ENCODE data around the gene DUSP22.

The DUSP22 gene

GRCh38 chr6:358847-359246 is 66.6 kb downstream of the DUSP22 start:
- TF ChIP-seq, protein P1, sequence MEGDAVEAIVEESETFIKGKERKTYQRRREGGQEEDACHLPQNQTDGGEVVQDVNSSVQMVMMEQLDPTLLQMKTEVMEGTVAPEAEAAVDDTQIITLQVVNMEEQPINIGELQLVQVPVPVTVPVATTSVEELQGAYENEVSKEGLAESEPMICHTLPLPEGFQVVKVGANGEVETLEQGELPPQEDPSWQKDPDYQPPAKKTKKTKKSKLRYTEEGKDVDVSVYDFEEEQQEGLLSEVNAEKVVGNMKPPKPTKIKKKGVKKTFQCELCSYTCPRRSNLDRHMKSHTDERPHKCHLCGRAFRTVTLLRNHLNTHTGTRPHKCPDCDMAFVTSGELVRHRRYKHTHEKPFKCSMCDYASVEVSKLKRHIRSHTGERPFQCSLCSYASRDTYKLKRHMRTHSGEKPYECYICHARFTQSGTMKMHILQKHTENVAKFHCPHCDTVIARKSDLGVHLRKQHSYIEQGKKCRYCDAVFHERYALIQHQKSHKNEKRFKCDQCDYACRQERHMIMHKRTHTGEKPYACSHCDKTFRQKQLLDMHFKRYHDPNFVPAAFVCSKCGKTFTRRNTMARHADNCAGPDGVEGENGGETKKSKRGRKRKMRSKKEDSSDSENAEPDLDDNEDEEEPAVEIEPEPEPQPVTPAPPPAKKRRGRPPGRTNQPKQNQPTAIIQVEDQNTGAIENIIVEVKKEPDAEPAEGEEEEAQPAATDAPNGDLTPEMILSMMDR (IDR thresholded peaks at IDR 0.05; ENCODE audit: insufficient read depth, low read length, poor library complexity, severe bottlenecking): no peak
- H3K27me3 ChIP-seq (replicated peaks; ENCODE audit: control insufficient read depth, insufficient read depth, low read length): no peaks in the 10 kb centered on the region
- no peak overlapping the region for H3K4me3 ChIP-seq (replicated peaks; ENCODE audit: low read depth, low read length)
- no peaks in the 10 kb centered on the region for H3K36me3 ChIP-seq (ENCODE audit: control insufficient read depth, insufficient read depth, low read length)
- no peak for DNase-seq (ENCODE audit: extremely low read depth, insufficient read length)

GRCh38 chr6:359261-360035 is 67.2 kb downstream of the DUSP22 start:
- Histone ChIP-seq H3K27me3 (replicated peaks; ENCODE audit: control insufficient read depth, insufficient read depth, low read length) (no peaks in the 10 kb centered on the region), H3K4me3 (replicated peaks; ENCODE audit: low read depth, low read length) (no peak overlapping the region), H3K36me3 (ENCODE audit: control insufficient read depth, insufficient read depth, low read length) (no peaks in the 10 kb centered on the region)
- TF ChIP-seq, protein P1 (IDR thresholded peaks at IDR 0.05; ENCODE audit: insufficient read depth, low read length, poor library complexity, severe bottlenecking): no peak
- DNase-seq (ENCODE audit: extremely low read depth, insufficient read length): no peak

DNA sequence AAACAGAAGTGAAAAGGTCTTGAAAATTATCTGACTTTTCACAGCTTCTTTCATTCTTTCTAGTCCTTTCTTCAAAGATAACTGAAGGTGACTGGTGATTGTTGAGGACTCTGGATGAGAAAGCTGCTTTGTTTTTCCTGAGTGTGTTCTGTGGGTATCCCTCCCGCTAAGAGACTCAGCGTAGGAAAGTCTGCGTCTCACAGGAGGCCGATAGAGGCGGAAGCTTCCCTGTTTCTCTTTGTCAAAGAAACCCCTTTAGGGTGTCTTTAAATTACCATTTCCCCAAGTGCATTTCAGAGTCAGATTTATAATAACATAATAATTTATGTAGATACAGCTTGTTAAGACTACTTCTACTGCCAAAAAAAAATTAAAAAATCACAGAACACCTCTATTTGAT is 68.1 kb downstream of the DUSP22 start:
- TF ChIP-seq, protein P1 (IDR thresholded peaks at IDR 0.05; ENCODE audit: insufficient read depth, low read length, poor library complexity, severe bottlenecking): no peak

GRCh38 chr6:360764-361373 is 68.6 kb downstream of the DUSP22 start:
- H3K27me3 ChIP-seq (replicated peaks; ENCODE audit: control insufficient read depth, insufficient read depth, low read length): no peaks in the 10 kb centered on the region
- H3K4me3 ChIP-seq (replicated peaks; ENCODE audit: low read depth, low read length): no peak overlapping the region
- no peaks in the 10 kb centered on the region for H3K36me3 ChIP-seq (ENCODE audit: control insufficient read depth, insufficient read depth, low read length)
- TF ChIP-seq, protein P1 (IDR thresholded peaks at IDR 0.05; ENCODE audit: insufficient read depth, low read length, poor library complexity, severe bottlenecking): no peak
- DNase-seq (ENCODE audit: extremely low read depth, insufficient read length): no peak

More for the DNA sequence above, 68.1 kb downstream of the DUSP22 start:
- Histone ChIP-seq H3K27me3 (replicated peaks; ENCODE audit: control insufficient read depth, insufficient read depth, low read length) (no peaks in the 10 kb centered on the region), H3K4me3 (replicated peaks; ENCODE audit: low read depth, low read length) (no peak overlapping the region), H3K36me3 (ENCODE audit: control insufficient read depth, insufficient read depth, low read length) (no peaks in the 10 kb centered on the region)
- DNase-seq (ENCODE audit: extremely low read depth, insufficient read length): no peak

DNA sequence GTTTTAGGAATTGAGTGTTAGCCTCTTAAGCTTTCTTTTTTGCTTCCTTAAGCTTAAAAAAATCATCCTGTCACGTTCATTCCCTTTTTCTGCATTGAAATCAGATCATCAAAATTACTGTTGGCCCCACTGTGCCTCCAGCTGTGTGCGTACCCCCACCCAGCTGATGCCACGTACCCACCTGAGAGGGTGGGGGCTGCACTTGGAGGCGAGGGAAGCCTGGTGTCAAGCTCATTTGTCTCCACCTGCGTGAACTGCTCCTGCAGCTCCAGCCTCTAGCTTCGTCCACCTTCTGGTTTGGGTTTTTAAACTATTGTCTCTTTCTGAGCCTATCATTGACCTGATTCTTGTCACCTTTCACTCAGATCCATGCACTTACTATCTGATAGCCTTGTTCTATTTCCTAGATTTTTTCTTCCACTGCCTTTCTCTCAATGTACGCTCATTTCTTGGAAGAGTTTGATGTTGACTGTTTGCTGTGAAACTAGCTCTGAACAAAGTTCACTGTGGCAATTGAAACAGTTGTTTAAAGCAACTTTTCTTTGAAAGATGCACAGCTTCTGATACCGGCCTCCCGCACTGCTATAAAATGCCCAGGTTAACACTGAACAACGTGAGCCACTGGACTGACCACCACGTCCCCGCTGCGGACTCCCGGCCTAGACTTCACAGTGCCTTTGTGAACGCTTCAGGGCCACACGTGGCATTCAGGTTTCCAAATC is 69.3 kb downstream of the DUSP22 start:
- Histone ChIP-seq H3K36me3 (ENCODE audit: control insufficient read depth, insufficient read depth, low read length) (no peaks in the 10 kb centered on the region), H3K4me3 (replicated peaks; ENCODE audit: low read depth, low read length) (no peak overlapping the region), H3K27me3 (replicated peaks; ENCODE audit: control insufficient read depth, insufficient read depth, low read length) (no peaks in the 10 kb centered on the region)
- DNase-seq (ENCODE audit: extremely low read depth, insufficient read length): no peak
- TF ChIP-seq, protein P1 (IDR thresholded peaks at IDR 0.05; ENCODE audit: insufficient read depth, low read length, poor library complexity, severe bottlenecking): no peak
